ENCODE data around the gene C17orf107. TPM values are rescaled to one million over a fixed set of nuclear protein-coding genes. Genes with fewer than 3 reads are reported as not detected.

C17orf107 gene
- total and polyA plus RNA-seq, 4 donors = 0.19 to 5.9 (median 1.7) TPM

DNA sequence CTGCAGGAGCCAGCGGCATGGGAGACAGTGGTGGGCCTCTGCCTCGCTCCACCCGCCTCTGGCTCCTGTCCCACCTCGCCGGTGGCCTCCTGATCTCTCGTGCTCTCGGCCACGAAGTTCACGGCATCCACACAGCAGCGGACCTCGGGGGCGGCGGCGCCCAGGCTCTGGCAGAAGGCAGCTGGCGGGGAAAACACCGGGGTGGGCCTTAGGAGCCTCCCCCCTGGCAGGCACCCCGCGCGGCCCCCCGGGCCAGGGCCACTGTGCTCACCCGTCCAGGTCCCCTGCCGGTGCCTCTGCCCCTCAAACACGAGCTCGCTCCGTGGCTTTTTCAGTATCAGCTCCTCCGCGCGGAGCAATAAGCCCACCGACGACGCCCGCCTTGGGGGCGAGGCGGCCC lies 409 bp upstream of the C17orf107 start (continued):
- TF ChIP-seq GABPA (IDR thresholded peaks at IDR 0.05 in 1 of 2, conservative IDR thresholded peaks at IDR 0.05 in 1 of 2) = no peak

DNA sequence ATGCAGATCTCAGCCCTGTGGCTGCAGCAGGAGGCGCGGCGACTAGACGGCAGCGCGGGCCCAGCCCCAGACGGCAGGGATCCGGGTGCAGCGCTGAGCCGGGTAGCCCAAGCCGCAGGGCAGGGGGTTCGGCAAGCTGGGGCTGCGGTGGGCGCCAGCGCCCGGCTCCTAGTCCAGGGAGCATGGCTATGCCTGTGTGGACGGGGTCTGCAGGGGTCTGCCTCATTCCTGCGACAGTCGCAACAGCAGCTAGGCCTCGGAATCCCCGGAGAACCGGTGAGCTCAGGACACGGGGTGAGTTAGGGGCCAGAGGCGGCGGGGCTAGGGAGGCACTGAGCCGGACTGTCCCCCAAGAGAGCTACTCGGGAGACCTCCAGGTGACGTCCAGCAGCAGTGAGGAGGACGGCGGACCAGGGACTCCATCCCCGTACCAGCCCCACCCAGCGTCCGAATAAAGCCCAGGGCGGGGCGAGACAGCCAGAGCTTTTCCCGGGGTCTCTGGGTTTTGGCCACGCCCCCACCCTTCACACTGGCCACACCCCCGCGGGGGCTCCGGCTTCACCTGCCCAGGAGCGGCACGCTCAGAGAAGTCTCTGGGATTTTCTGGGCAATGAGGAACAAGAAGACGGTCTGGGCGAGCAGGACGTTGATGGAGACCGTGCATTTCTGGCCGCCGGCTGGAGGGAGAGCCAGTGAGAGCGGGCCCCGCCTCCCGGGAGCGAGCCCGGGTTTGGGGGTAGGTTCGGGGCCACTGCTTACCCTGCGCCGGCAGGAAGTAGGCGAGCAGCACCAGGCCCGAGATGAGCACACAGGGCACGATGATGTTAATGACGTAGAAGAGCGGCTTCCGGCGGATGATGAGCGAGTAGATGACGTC lies 1.1 kb downstream of the C17orf107 start:
- Histone ChIP-seq H3K27ac (ENCODE audit: low read depth in 1 of 2, low read length in 2 of 2) (peak overlapping the region in 1 of 2 donors; percentile 25), H3K4me1 (ENCODE audit: control insufficient read depth in 4 of 4, insufficient read depth in 4 of 4, low read length in 3 of 4) (peaks cover 6 to 42% (median 25%) of the 10 kb centered on the region in 4 donors), H3K27me3 (ENCODE audit: control insufficient read depth in 4 of 4, insufficient read depth in 4 of 4, low read length in 3 of 4) (no peaks in the 10 kb centered on the region), H3K4me3 (ENCODE audit: low read depth in 1 of 3, low read length in 3 of 3) (peak overlapping the region in 1 of 3 donors; percentile 61), H3K9ac (ENCODE audit: low read depth in 1 of 2, low read length in 2 of 2) (peak overlapping the region in 1 of 2 donors; percentile 57), H3K36me3 (ENCODE audit: control insufficient read depth in 4 of 4, insufficient read depth in 3 of 4, low read depth in 1 of 4, low read length in 3 of 4) (peaks cover 0 to 14% (median 6%) of the 10 kb centered on the region in 4 donors), H3K9me3 (ENCODE audit: control insufficient read depth in 4 of 4, low read length in 3 of 4) (no peaks in the 10 kb centered on the region)
- TF ChIP-seq YY1 (IDR thresholded peaks at IDR 0.05) = no peak
- no peak for TF ChIP-seq RXRA (IDR thresholded peaks at IDR 0.05)
- no peak for TF ChIP-seq FOXA1 (IDR thresholded peaks at IDR 0.05)
- TF ChIP-seq, protein P1, sequence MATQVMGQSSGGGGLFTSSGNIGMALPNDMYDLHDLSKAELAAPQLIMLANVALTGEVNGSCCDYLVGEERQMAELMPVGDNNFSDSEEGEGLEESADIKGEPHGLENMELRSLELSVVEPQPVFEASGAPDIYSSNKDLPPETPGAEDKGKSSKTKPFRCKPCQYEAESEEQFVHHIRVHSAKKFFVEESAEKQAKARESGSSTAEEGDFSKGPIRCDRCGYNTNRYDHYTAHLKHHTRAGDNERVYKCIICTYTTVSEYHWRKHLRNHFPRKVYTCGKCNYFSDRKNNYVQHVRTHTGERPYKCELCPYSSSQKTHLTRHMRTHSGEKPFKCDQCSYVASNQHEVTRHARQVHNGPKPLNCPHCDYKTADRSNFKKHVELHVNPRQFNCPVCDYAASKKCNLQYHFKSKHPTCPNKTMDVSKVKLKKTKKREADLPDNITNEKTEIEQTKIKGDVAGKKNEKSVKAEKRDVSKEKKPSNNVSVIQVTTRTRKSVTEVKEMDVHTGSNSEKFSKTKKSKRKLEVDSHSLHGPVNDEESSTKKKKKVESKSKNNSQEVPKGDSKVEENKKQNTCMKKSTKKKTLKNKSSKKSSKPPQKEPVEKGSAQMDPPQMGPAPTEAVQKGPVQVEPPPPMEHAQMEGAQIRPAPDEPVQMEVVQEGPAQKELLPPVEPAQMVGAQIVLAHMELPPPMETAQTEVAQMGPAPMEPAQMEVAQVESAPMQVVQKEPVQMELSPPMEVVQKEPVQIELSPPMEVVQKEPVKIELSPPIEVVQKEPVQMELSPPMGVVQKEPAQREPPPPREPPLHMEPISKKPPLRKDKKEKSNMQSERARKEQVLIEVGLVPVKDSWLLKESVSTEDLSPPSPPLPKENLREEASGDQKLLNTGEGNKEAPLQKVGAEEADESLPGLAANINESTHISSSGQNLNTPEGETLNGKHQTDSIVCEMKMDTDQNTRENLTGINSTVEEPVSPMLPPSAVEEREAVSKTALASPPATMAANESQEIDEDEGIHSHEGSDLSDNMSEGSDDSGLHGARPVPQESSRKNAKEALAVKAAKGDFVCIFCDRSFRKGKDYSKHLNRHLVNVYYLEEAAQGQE (IDR thresholded peaks at IDR 0.05) = no peak
- TF ChIP-seq HNF4G (IDR thresholded peaks at IDR 0.05) = no peak
- TF ChIP-seq GABPA (IDR thresholded peaks at IDR 0.05 in 1 of 2, conservative IDR thresholded peaks at IDR 0.05 in 1 of 2) = peak in 1 of 2 donors; percentile 44
- 48% methylated on average over 65 of the region's 65 CpGs for WGBS
- DNase-seq (ENCODE audit: low spot score) = no peak

DNA sequence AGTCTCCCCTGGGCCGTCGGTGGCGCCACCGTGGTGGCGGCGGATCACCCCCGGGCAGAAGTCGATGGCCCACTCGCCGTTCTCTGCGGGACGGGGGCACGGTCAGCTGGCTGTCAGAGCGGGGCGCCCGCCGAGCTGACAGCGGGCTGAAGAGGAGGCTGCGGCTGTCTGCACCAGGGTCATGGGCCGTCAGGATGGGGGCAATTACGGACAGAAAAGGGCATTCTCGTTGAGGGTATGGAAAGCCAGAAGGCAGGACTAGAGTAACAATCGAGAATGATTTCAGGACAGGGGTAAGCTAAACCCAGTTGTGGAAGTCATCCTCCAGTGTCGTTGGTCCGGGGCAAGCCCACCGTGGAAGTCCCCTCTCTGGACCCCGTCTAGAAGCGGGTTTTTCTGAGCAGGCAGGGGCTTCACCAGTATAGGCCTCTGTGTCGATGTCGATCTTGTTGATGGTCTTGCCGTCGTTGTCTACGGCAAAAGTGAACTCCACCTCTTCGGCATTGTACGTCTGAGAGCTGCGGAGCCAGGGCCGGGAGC lies 1.8 kb downstream of the C17orf107 start:
- peak overlapping the region; percentile 25 to 34 for H3K27ac ChIP-seq (ENCODE audit: low read depth in 1 of 2, low read length in 2 of 2)
- DNase-seq (ENCODE audit: low spot score) = no peak

DNA sequence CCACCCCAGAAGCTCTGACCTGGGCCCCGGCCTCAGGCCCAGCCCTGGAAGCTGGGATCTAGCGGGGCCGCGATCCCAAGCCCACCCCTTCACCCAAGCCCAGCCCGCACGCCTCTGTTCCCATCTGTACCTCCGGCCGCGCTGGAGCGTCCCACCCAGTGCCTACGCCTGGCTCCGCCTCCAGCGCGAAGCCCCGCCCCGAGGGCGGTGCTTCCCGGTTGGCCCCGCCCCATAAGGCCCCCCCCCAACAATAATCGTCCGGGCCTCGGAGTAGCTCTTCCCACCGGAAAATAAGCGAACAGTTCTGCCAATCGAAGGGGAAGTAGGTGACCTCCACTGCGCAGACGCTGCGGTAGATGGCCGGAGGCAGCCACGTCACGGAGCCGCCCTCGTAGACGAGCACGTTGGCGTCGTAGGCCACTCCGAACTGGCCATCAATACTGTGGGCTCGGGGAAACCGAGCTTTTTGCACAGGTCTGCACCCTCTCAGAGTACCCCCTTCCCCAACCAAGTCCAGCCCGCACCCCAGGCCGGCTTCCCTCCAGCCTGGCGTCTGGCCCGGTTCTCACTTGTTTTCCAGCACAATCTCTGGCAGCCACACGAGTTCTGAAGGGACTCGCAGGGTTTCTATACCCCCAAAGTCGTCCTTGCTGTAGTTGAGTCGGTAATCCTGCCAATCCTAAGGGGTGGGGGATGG lies 2.5 kb downstream of the C17orf107 start:
- no peak for TF ChIP-seq GABPA (IDR thresholded peaks at IDR 0.05 in 1 of 2, conservative IDR thresholded peaks at IDR 0.05 in 1 of 2)
- TF ChIP-seq, protein P2, sequence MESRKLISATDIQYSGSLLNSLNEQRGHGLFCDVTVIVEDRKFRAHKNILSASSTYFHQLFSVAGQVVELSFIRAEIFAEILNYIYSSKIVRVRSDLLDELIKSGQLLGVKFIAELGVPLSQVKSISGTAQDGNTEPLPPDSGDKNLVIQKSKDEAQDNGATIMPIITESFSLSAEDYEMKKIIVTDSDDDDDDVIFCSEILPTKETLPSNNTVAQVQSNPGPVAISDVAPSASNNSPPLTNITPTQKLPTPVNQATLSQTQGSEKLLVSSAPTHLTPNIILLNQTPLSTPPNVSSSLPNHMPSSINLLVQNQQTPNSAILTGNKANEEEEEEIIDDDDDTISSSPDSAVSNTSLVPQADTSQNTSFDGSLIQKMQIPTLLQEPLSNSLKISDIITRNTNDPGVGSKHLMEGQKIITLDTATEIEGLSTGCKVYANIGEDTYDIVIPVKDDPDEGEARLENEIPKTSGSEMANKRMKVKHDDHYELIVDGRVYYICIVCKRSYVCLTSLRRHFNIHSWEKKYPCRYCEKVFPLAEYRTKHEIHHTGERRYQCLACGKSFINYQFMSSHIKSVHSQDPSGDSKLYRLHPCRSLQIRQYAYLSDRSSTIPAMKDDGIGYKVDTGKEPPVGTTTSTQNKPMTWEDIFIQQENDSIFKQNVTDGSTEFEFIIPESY (IDR thresholded peaks at IDR 0.05) = no peak
- TF ChIP-seq SP1 (IDR thresholded peaks at IDR 0.05) = peak; percentile 41
- no peak overlapping the region for H3K4me3 ChIP-seq (ENCODE audit: low read depth in 1 of 3, low read length in 3 of 3)
- WGBS = 50% methylated on average over 48 of the region's 48 CpGs
- H3K4me1 ChIP-seq (ENCODE audit: control insufficient read depth in 4 of 4, insufficient read depth in 4 of 4, low read length in 3 of 4) = peaks cover 6 to 39% (median 24%) of the 10 kb centered on the region in 4 donors
- DNase-seq (ENCODE audit: low spot score) = no peak
- no peak overlapping the region for H3K9ac ChIP-seq (ENCODE audit: low read depth in 1 of 2, low read length in 2 of 2)
- H3K36me3 ChIP-seq (ENCODE audit: control insufficient read depth in 4 of 4, insufficient read depth in 3 of 4, low read depth in 1 of 4, low read length in 3 of 4) = peaks cover 0 to 1% (median 0%) of the 10 kb centered on the region in 4 donors
- H3K27me3 ChIP-seq (ENCODE audit: control insufficient read depth in 4 of 4, insufficient read depth in 4 of 4, low read length in 3 of 4) = no peaks in the 10 kb centered on the region
- H3K9me3 ChIP-seq (ENCODE audit: control insufficient read depth in 4 of 4, low read length in 3 of 4) = no peaks in the 10 kb centered on the region
- peak overlapping the region; percentile 36 to 45 for H3K27ac ChIP-seq (ENCODE audit: low read depth in 1 of 2, low read length in 2 of 2)

More for the DNA sequence above, 1.8 kb downstream of the C17orf107 start:
- H3K36me3 ChIP-seq (ENCODE audit: control insufficient read depth in 4 of 4, insufficient read depth in 3 of 4, low read depth in 1 of 4, low read length in 3 of 4) = peaks cover 0 to 7% (median 2%) of the 10 kb centered on the region in 4 donors
- no peak overlapping the region for H3K4me3 ChIP-seq (ENCODE audit: low read depth in 1 of 3, low read length in 3 of 3)
- peaks cover 6 to 42% (median 25%) of the 10 kb centered on the region in 4 donors for H3K4me1 ChIP-seq (ENCODE audit: control insufficient read depth in 4 of 4, insufficient read depth in 4 of 4, low read length in 3 of 4)
- H3K9me3 ChIP-seq (ENCODE audit: control insufficient read depth in 4 of 4, low read length in 3 of 4) = no peaks in the 10 kb centered on the region
- TF ChIP-seq NR2F2 (IDR thresholded peaks at IDR 0.05) = peak; percentile 19
- no peak for TF ChIP-seq YY1 (IDR thresholded peaks at IDR 0.05)
- no peaks in the 10 kb centered on the region for H3K27me3 ChIP-seq (ENCODE audit: control insufficient read depth in 4 of 4, insufficient read depth in 4 of 4, low read length in 3 of 4)
- peak overlapping the region in 1 of 2 donors; percentile 51 for H3K9ac ChIP-seq (ENCODE audit: low read depth in 1 of 2, low read length in 2 of 2)
- WGBS = 66% methylated on average over 37 of the region's 37 CpGs
